Astrocyte (in vitro differentiated cells and primary cell): ENCODE results near the gene LDLRAD4.

Experiments
- EZH2 ChIP-seq: IDR thresholded peaks from 2 replicates; pipeline ENCODE4 v1.6.1; 2012; ENCODE audit warnings: mild to moderate bottlenecking, low read length, inconsistent platforms; ENCODE audit not compliant: insufficient read depth
- TF ChIP-seq, protein P1 (sequence below): IDR thresholded peaks from 2 replicates; pipeline ENCODE4 v1.5.1; 2011; ENCODE audit warnings: low read depth, mild to moderate bottlenecking, inconsistent platforms, low read length, moderate library complexity; ENCODE audit not compliant: insufficient read depth

DNA sequence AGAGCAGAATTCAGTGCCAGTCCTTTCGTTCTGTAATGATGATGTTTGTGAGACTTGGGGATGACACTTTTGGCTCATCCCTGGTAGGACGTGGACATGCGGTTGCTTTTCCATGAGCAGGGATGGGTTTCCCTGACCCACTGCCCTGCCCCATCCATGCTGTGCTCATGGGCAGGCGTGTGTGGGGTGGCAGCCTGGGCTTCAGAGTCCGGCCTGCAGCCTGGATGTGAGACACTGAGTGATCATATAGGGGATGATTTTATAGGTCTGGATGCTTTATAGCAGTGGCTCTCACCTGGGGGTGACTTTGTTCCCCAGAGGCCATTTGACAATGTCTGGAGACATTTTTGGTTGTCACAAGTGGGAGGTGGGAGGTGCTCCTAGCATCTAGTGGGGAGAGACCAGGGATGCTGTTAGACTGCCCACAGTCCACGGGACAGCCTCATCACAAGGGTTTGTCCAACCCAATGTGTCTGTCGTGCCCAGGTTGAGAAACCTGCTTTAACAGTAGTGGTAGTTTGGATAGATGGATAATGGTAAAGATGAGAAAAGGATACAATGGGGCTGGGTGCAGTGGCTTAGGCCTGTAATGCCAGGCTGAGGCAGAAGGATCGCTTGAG lies 38.9 kb downstream of the LDLRAD4 start:
- TF ChIP-seq, protein P1, sequence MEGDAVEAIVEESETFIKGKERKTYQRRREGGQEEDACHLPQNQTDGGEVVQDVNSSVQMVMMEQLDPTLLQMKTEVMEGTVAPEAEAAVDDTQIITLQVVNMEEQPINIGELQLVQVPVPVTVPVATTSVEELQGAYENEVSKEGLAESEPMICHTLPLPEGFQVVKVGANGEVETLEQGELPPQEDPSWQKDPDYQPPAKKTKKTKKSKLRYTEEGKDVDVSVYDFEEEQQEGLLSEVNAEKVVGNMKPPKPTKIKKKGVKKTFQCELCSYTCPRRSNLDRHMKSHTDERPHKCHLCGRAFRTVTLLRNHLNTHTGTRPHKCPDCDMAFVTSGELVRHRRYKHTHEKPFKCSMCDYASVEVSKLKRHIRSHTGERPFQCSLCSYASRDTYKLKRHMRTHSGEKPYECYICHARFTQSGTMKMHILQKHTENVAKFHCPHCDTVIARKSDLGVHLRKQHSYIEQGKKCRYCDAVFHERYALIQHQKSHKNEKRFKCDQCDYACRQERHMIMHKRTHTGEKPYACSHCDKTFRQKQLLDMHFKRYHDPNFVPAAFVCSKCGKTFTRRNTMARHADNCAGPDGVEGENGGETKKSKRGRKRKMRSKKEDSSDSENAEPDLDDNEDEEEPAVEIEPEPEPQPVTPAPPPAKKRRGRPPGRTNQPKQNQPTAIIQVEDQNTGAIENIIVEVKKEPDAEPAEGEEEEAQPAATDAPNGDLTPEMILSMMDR = no peak
- no peak for TF ChIP-seq EZH2
